ENCODE data around the gene POLR1C.

DNA sequence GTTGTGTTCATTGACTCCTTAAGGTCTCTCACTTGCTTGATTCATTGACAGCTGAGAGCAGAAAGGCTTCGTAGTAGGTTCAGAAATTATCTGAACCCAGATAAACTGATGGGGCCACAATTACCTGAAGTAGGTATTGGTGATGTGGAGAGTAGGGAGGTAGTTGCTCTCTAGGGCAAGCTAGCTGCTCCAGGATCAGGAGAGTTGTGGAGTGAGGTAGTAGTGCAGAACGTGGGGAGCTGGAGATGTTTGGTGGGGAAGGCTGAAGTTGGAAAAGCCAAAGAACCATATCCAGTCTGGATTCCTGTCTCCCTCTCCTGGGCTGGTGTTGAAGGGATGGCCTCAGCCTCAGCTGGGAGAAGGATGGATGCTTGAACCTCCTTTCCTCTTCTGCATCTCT is 23.7 kb upstream of the POLR1C start:
- TF ChIP-seq, protein P1, sequence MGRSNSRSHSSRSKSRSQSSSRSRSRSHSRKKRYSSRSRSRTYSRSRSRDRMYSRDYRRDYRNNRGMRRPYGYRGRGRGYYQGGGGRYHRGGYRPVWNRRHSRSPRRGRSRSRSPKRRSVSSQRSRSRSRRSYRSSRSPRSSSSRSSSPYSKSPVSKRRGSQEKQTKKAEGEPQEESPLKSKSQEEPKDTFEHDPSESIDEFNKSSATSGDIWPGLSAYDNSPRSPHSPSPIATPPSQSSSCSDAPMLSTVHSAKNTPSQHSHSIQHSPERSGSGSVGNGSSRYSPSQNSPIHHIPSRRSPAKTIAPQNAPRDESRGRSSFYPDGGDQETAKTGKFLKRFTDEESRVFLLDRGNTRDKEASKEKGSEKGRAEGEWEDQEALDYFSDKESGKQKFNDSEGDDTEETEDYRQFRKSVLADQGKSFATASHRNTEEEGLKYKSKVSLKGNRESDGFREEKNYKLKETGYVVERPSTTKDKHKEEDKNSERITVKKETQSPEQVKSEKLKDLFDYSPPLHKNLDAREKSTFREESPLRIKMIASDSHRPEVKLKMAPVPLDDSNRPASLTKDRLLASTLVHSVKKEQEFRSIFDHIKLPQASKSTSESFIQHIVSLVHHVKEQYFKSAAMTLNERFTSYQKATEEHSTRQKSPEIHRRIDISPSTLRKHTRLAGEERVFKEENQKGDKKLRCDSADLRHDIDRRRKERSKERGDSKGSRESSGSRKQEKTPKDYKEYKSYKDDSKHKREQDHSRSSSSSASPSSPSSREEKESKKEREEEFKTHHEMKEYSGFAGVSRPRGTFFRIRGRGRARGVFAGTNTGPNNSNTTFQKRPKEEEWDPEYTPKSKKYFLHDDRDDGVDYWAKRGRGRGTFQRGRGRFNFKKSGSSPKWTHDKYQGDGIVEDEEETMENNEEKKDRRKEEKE (IDR thresholded peaks at IDR 0.05), result no peak
- TF ChIP-seq FOXK2 (IDR thresholded peaks at IDR 0.05) (no peak), EGR1 (IDR thresholded peaks at IDR 0.05; ENCODE audit: borderline replicate concordance in 1 of 2, low read depth in 2 of 2, low read length in 2 of 2) (no peak)
- TF ChIP-seq, protein P2, sequence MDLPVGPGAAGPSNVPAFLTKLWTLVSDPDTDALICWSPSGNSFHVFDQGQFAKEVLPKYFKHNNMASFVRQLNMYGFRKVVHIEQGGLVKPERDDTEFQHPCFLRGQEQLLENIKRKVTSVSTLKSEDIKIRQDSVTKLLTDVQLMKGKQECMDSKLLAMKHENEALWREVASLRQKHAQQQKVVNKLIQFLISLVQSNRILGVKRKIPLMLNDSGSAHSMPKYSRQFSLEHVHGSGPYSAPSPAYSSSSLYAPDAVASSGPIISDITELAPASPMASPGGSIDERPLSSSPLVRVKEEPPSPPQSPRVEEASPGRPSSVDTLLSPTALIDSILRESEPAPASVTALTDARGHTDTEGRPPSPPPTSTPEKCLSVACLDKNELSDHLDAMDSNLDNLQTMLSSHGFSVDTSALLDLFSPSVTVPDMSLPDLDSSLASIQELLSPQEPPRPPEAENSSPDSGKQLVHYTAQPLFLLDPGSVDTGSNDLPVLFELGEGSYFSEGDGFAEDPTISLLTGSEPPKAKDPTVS (IDR thresholded peaks at IDR 0.05; ENCODE audit: low read depth, low read length), result no peak
- TF ChIP-seq, protein P3, sequence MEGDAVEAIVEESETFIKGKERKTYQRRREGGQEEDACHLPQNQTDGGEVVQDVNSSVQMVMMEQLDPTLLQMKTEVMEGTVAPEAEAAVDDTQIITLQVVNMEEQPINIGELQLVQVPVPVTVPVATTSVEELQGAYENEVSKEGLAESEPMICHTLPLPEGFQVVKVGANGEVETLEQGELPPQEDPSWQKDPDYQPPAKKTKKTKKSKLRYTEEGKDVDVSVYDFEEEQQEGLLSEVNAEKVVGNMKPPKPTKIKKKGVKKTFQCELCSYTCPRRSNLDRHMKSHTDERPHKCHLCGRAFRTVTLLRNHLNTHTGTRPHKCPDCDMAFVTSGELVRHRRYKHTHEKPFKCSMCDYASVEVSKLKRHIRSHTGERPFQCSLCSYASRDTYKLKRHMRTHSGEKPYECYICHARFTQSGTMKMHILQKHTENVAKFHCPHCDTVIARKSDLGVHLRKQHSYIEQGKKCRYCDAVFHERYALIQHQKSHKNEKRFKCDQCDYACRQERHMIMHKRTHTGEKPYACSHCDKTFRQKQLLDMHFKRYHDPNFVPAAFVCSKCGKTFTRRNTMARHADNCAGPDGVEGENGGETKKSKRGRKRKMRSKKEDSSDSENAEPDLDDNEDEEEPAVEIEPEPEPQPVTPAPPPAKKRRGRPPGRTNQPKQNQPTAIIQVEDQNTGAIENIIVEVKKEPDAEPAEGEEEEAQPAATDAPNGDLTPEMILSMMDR (IDR thresholded peaks at IDR 0.05 in 2 of 3, conservative IDR thresholded peaks at IDR 0.05 in 1 of 3; ENCODE audit: control insufficient read depth in 2 of 3, extremely low read depth in 1 of 3, insufficient read depth in 1 of 3, low read depth in 3 of 3, low read length in 3 of 3), result no peak

All from GM12878 (cell line).